Fibroblast of skin of right quadriceps (primary cell): ENCODE data around the gene TGFB3.

ENCODE experiments used
- DNase-seq: peaks from one replicate; pipeline ENCODE4 v3.0.0-alpha.2; 2013

The TGFB3 gene

GRCh38 chr14:75986439-75986765 is 4.6 kb upstream of the TGFB3 start:
- no peak for DNase-seq

GRCh38 chr14:75985618-75986438 is 4.0 kb upstream of the TGFB3 start, which contains the start of gene IFT43:
Gene IFT43 (plus strand): TSS chr14:75985763. CDS start chr14:75985787, 24 bp downstream.
- peak; percentile 73 for DNase-seq

- DNase-seq, result no peak
Measured at GRCh38 chr14:75984674-75985073, 2.9 kb upstream of the TGFB3 start.

- no peak for DNase-seq
Measured at GRCh38 chr14:75983019-75983358, 1.2 kb upstream of the TGFB3 start.

- DNase-seq, result peak; percentile 81
Measured at GRCh38 chr14:75982266-75983018, 647 bp upstream of the TGFB3 start.

GRCh38 chr14:75980856-75981255 is 939 bp downstream of the TGFB3 start:
- no peak for DNase-seq

GRCh38 chr14:75979648-75980565 is 1.9 kb downstream of the TGFB3 start:
- no peak for DNase-seq

- peak; percentile 48 for DNase-seq
Measured at GRCh38 chr14:75979071-75979571, 2.7 kb downstream of the TGFB3 start.

- no peak for DNase-seq
Measured at GRCh38 chr14:75978249-75978731, 3.5 kb downstream of the TGFB3 start.

- no peak for DNase-seq
Measured at GRCh38 chr14:75977582-75977943, 4.2 kb downstream of the TGFB3 start.

- peak; percentile 21 for DNase-seq
Measured at GRCh38 chr14:75976826-75977581, 4.8 kb downstream of the TGFB3 start.

GRCh38 chr14:75972801-75973421 is 8.9 kb downstream of the TGFB3 start:
- DNase-seq, result no peak

- no peak for DNase-seq
Measured at GRCh38 chr14:75971509-75971908, 10.3 kb downstream of the TGFB3 start.

GRCh38 chr14:75970989-75971388 is 10.8 kb downstream of the TGFB3 start:
- no peak for DNase-seq

- peak; percentile 21 for DNase-seq
Measured at GRCh38 chr14:75969891-75970290, 11.9 kb downstream of the TGFB3 start.

- DNase-seq, result no peak
Measured at GRCh38 chr14:75969126-75969525, 12.7 kb downstream of the TGFB3 start.

GRCh38 chr14:75968456-75968855 is 13.3 kb downstream of the TGFB3 start:
- DNase-seq, result peak; percentile 79

- no peak for DNase-seq
Measured at GRCh38 chr14:75967866-75968265, 13.9 kb downstream of the TGFB3 start.

GRCh38 chr14:75961662-75962061 is 20.1 kb downstream of the TGFB3 start:
- DNase-seq, result no peak

GRCh38 chr14:75960231-75960630 is 21.6 kb downstream of the TGFB3 start:
- no peak for DNase-seq

GRCh38 chr14:75959031-75959430 is 22.8 kb downstream of the TGFB3 start:
- no peak for DNase-seq

GRCh38 chr14:75952489-75952888 is 29.3 kb downstream of the TGFB3 start:
- DNase-seq, result no peak
